HAP-1 (cell line): ENCODE results near the gene LAX1.
"Not testable (repeated sequence)": the region's sequence is repeated elsewhere in the genome, so short reads cannot be mapped to it uniquely, and the experiment has no call there.

Experiments
- DNase-seq, 2 experiments: peaks; one replicate each; pipeline ENCODE4 v3.0.0-alpha.2; 2016 to 2020; ENCODE audit warnings: low spot score in 2 of 2
- H3K27me3 ChIP-seq: fragments of 250-450 bp; sonication (Bioruptor Pico); 2 replicates; pipeline ENCODE4 v1.5.1; 2020; ENCODE audit warnings: low read depth, mild to moderate bottlenecking, moderate library complexity
- H3K36me3 ChIP-seq: fragments of 250-450 bp; sonication (Bioruptor Pico); replicated peaks from 2 replicates; pipeline ENCODE4 v1.5.1; 2020; ENCODE audit warnings: mild to moderate bottlenecking
- H3K4me1 ChIP-seq: fragments of 250-450 bp; sonication (Bioruptor Pico); 2 replicates; pipeline ENCODE4 v1.5.1; 2020; ENCODE audit warnings: mild to moderate bottlenecking
- H3K4me3 ChIP-seq: fragments of 250-450 bp; sonication (Bioruptor Pico); 2 replicates; pipeline ENCODE4 v1.5.1; 2020; ENCODE audit warnings: mild to moderate bottlenecking, moderate library complexity
- H3K9me3 ChIP-seq: fragments of 250-450 bp; sonication (Bioruptor Pico); 2 replicates; pipeline ENCODE4 v1.5.1; 2020; ENCODE audit warnings: mild to moderate bottlenecking, moderate library complexity
- in situ Hi-C: fragments of 300-500 bp; cut with MboI; formaldehyde crosslinking; loops from 3 replicates; pipeline ENCODE4 v1.14.3; 2020; ENCODE audit warnings: low sequenced_read_pairs, inconsistent platforms, mixed read lengths

Gene LAX1

DNA sequence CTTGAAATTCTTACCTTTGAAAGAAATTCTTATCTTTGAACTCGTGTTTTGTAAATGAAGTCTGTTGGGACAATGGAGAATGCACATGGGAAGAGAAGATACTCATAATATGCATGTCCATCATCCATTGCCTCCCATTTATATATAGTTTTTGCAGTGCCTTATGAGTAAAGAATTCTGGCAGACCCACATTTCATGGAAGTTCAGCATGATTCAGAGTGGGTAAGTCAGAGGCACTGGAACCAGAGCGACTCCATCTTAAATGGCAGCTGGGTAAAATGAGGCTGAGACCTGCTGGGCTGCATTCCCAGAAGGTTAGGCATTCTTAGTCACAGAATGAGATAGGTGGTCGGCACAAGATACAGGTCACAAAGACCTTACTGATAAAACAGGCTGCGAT lies 13.8 kb downstream of the LAX1 start:
- H3K36me3 ChIP-seq, result no peaks in the 10 kb centered on the region
- in situ Hi-C loops, result no loop called here
- no peaks in the 10 kb centered on the region for H3K9me3 ChIP-seq
- H3K27me3 ChIP-seq, result no peaks in the 10 kb centered on the region
- DNase-seq, result no peak
- H3K4me3 ChIP-seq, result no peak overlapping the region
- H3K4me1 ChIP-seq, result peaks cover 10% of the 10 kb centered on the region

DNA sequence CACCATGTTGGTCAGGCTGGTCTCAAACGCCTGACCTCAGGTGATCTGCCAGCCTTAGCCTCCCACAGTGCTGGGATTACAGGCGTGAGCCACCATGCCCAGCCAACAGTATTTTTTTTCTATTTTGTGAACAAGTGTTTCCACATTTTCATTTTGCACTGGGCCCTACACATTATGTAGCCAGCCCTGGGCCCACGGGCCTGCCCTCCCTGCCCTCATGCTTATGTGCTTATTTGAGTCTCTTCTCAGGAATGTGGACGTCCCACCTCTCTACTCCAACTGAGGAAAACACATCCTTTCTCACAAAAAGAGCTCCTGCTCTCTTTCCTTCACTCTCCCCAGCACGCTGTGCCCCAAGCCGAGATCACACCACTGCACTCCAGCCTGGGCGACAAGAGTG lies 17.0 kb downstream of the LAX1 start:
- H3K9me3 ChIP-seq, result no peaks in the 10 kb centered on the region
- no peak overlapping the region for H3K4me3 ChIP-seq
- no peak for DNase-seq
- no peaks in the 10 kb centered on the region for H3K36me3 ChIP-seq
- H3K27me3 ChIP-seq, result no peaks in the 10 kb centered on the region
- peaks cover 8% of the 10 kb centered on the region for H3K4me1 ChIP-seq
- in situ Hi-C loops, result no loop called here

DNA sequence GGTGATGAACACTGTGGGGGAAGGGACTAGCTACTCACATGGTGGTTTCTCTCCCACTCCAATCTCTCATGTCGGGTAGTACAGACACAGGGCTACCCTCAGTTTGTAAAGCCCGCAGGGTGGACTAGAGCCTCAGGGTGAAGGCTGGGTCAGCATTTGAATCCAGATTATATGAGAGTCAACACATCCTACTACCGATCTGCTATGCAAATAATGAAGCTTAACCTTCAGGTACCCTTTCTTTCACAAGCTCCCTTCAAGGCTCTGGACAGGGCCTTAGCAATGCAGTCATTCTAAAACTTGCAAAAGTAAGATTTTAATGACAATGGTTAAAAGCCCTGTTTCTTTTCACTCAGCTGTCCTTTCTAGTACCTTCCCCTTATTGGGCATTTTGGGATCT lies 25.0 kb downstream of the LAX1 start:
- peaks cover 26% of the 10 kb centered on the region for H3K4me1 ChIP-seq
- in situ Hi-C loops, result no loop called here
- no peaks in the 10 kb centered on the region for H3K36me3 ChIP-seq
- DNase-seq, result peak; percentile 40 to 77
- H3K9me3 ChIP-seq, result no peaks in the 10 kb centered on the region
- no peak overlapping the region for H3K4me3 ChIP-seq
- no peaks in the 10 kb centered on the region for H3K27me3 ChIP-seq

DNA sequence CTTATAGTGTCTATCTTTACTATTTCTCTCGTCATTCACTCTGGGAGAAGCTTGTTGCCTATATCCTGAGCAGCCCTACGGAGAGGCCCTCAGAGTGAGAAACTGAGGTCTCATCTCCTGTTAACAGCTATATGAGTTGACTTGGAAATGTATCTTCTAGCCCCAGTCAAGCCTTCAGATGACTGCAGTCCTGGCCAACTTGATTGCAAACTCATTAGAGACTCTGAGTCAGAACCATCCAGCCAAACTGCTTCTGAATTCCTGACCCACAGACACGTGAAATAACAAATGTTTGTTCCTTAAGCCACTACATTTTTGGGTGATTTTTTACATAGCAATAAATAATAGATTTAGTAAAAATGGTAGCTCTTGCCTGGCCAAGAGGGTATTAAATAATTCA lies 26.5 kb downstream of the LAX1 start:
- Histone ChIP-seq H3K36me3 (peaks cover 4% of the 10 kb centered on the region; the same call in 1 of the 2 replicates), H3K9me3 (no peaks in the 10 kb centered on the region), H3K4me3 (no peak overlapping the region), H3K4me1 (peaks cover 29% of the 10 kb centered on the region), H3K27me3 (no peaks in the 10 kb centered on the region)
- no peak for DNase-seq
- in situ Hi-C loops, result no loop called here

DNA sequence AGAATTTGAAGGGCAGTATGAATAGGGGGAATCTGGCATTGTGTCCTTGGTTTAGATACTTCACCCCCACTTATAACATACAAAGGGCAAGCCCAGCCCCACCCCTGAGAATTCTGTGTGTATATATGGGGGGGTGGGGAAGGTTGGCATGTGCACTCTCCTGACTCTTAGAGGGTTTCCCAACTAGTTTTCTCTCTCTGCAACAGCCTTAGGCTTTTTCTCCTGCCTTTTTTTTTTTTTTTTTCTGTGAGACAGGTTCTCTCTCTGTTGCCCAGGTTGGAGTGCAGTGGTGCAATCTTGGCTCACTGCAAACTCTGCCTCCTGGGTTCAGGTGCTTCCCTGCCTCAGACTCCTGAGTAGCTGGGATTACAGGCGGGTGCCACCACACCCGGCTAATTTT lies 27.5 kb downstream of the LAX1 start:
- Histone ChIP-seq H3K9me3 (peaks cover 9% of the 10 kb centered on the region; the same call in 1 of the 2 replicates), H3K36me3 (peaks cover 13% of the 10 kb centered on the region)
- in situ Hi-C loops, result no loop called here

DNA sequence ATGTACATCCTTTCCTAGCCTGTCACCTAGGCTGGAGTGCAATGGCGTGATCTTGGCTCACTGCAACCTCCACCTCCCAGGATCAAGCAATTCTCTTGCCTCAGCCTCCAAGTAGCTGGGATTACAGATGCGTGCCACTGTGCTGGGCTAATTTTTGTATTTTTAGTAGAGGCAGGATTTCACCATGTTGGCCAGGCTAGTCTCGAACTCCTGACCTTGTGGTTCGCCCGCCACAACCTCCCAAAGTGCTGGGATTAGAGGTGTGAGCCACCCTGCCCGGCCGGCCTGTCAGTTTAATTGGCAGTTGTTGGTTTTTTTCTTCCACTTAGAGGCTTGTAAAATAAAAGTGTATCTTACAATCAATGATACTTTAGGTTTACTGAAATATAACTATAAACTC lies 28.6 kb downstream of the LAX1 start:
- Histone ChIP-seq H3K4me1 (peaks cover 32% of the 10 kb centered on the region), H3K9me3 (peaks cover 12% of the 10 kb centered on the region; the same call in 1 of the 2 replicates), H3K36me3 (peaks cover 23% of the 10 kb centered on the region)
- in situ Hi-C loops, DNase-seq, H3K27me3 ChIP-seq, H3K4me3 ChIP-seq: not testable (repeated sequence)

More for the DNA sequence above, 27.5 kb downstream of the LAX1 start:
- H3K27me3 ChIP-seq, result no peaks in the 10 kb centered on the region
- H3K4me3 ChIP-seq, result no peak overlapping the region
- H3K4me1 ChIP-seq, result peaks cover 36% of the 10 kb centered on the region
- DNase-seq, result no peak

DNA sequence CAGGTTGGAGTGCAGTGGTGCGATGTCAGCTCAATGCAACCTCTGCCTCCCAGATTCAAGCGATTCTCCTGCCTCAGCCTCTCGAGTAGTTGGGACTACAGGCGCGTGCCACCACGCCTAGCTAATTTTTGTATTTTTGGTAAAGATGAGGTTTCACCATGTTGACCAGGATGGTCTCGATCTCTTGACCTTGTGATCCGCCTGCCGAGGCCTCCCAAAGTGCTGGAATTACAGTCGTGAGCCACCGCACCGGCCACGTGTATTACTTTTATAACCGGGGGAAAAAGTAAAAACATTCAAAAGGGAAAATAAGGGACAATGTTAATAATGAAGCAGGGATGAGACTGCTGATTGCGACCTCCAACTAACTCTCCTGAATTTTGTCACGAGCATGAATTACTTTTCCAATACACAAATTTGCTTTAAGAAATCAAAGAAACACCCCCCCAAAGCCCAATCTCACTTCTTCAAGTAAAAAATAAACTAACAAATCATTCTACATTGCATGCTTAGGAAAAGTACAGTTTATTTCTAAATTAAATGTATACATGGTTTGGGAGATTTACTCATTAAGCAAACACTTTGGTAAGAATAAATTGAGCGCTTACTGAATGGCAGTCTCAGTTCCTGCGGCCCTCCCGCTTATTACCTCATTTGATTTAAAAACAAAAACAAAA lies 29.9 kb downstream of the LAX1 start:
- Histone ChIP-seq H3K4me3 (peak overlapping the region; percentile 77), H3K27me3 (no peaks in the 10 kb centered on the region), H3K36me3 (peaks cover 24% of the 10 kb centered on the region), H3K9me3 (peaks cover 15% of the 10 kb centered on the region), H3K4me1 (peaks cover 19% of the 10 kb centered on the region)
- in situ Hi-C loops, result no loop called here
- DNase-seq, result no peak

DNA sequence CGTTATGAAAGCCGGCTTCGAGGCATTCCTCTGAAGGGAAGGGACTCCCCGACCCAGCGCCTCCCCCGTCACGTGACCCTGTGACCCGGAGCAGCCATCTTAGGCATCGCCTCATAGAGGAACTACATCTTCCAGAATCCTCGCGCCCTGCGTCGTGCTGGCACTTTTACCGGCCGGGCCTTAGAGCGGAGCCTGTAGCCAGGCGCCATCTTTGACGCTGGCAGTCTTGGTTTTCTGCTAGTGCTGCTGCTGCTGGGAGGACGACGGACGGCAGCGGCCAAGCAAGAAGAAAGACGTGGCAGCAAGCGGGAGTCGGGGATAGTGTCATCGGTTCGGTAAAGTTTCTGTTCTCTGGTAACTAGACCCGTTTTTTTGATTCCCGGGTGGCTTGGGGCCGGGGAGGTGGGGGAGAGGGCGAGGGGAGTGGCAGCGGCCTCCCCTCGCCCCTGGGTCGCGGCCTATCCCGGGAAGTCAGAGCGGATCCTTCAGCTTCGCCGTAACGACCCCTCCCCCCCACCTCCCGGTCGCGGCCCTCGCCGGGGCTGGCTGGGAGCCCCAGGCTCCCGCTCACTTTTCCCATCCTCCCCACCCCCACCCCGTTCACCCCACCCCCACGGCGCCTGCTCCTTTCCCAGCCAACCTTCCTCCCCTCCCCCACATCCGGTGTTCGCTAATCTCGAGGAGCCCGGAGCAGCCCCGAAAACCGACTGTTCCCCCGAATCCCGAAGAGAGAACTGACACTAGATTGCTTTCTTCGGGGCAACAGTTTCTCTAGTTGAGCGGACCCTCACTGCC lies 30.7 kb downstream of the LAX1 start, which contains the start of the genes ZBED6 and ZC3H11A:
Gene ZBED6, plus strand, starts transcription at position 183 of the 795 bp plus-strand sequence. CDS start 1,900 bp downstream, outside the sequence.
Gene ZC3H11A, plus strand, starts transcription at position 183 of the 795 bp plus-strand sequence. CDS start 21,448 bp downstream, outside the sequence.
- peak; percentile 96 to 99 for DNase-seq
- Histone ChIP-seq H3K9me3 (peaks cover 15% of the 10 kb centered on the region), H3K4me3 (peak within 1 kb of the TSS; percentile 77), H3K27me3 (no peaks in the 10 kb centered on the region), H3K4me1 (peaks cover 13% of the 10 kb centered on the region), H3K36me3 (peaks cover 32% of the 10 kb centered on the region)
- in situ Hi-C loops, result no loop called here

DNA sequence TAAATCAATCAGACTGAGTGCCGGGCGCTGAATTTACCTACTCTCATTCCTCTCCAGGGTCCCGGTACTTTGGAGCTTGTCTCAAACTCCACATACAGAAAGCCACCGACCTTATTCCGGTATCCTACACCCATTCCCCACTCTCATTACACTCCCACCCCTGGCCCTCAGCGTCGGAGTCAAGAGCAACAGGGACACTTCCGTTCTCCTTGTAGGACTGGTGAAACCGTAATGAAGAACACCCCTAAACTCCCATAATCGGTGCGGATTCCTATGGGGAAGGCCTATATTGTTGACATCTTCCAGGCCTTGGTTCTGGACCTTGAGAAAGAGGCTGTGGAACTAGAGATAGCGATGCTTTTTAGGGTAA lies 31.2 kb downstream of the LAX1 start:
- in situ Hi-C loops, result no loop called here

DNA sequence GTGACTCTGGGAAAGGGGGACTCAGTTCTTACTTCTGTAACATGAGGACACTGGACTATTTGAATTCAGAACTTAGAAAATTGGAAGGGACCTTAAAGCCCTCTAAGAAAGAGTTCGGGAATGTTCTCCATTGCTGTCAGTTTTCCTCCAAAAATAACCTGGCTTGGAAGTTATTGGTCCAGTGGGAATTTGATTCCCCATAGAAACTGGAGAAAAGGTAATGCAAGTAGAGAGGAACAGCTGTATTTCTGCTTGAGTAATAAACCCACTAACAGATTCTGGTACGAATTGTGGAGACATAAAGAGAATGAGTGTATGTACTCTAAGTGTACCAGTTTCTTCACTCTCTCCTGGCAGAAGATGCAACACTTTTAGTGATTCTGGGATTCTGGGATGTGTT lies 32.2 kb downstream of the LAX1 start:
- Histone ChIP-seq H3K4me1 (peaks cover 15% of the 10 kb centered on the region), H3K9me3 (peaks cover 15% of the 10 kb centered on the region), H3K4me3 (peak overlapping the region; percentile 77), H3K36me3 (peaks cover 32% of the 10 kb centered on the region), H3K27me3 (no peaks in the 10 kb centered on the region)
- DNase-seq, result no peak
- in situ Hi-C loops, result no loop called here

More for the DNA sequence above, 31.2 kb downstream of the LAX1 start:
- Histone ChIP-seq H3K36me3 (peaks cover 32% of the 10 kb centered on the region), H3K4me3 (peak overlapping the region; percentile 77), H3K27me3 (no peaks in the 10 kb centered on the region), H3K9me3 (peaks cover 15% of the 10 kb centered on the region), H3K4me1 (peaks cover 15% of the 10 kb centered on the region)
- DNase-seq, result peak; percentile 18 to 54

DNA sequence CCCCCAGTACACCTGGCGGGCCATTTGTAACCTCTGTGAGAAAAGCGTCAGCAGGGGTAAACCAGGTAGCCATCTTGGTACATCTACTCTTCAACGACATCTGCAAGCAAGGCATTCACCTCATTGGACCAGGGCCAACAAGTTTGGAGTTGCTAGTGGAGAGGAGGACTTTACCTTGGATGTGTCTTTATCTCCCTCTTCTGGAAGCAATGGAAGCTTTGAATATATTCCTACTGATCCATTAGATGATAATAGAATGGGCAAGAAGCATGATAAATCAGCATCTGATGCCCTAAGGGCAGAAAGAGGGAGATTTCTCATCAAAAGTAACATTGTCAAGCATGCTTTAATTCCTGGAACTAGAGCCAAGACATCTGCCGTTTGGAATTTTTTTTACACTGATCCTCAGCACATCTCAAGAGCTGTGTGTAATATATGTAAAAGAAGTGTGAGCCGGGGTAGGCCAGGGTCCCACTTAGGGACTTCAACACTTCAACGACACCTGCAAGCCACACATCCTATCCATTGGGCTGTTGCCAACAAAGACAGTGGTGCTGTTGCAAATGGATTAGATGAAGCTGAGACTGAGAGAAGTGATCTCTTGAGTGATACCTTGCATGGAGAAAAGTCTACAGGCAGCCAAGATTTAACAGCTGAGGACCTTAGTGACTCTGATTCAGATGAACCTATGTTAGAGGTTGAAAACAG lies 33.1 kb downstream of the LAX1 start:
- Histone ChIP-seq H3K36me3 (peaks cover 36% of the 10 kb centered on the region), H3K4me3 (no peak overlapping the region), H3K9me3 (peaks cover 15% of the 10 kb centered on the region), H3K4me1 (peaks cover 15% of the 10 kb centered on the region), H3K27me3 (no peaks in the 10 kb centered on the region)
- no peak for DNase-seq
- in situ Hi-C loops, result no loop called here

DNA sequence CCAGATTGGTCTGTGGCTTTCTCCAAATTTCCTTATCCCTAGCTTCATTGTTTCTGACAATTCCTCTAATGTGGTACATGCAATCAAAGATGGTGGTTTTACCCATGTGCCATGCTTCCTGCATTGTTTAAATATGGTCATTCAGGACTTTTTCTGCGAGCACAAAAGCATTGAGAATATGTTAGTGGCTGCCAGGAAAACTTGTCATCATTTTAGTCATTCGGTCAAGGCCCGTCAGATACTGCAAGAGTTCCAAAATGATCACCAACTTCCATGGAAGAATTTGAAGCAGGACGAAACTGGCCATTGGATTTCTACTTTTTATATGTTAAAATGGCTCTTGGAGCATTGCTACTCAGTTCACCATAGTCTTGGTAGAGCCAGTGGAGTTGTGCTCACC lies 34.2 kb downstream of the LAX1 start:
- peaks cover 15% of the 10 kb centered on the region for H3K9me3 ChIP-seq
- H3K4me3 ChIP-seq, result no peak overlapping the region
- H3K27me3 ChIP-seq, result no peaks in the 10 kb centered on the region
- in situ Hi-C loops, result no loop called here
- DNase-seq, result no peak
- H3K4me1 ChIP-seq, result peaks cover 15% of the 10 kb centered on the region
- peaks cover 42% of the 10 kb centered on the region for H3K36me3 ChIP-seq

DNA sequence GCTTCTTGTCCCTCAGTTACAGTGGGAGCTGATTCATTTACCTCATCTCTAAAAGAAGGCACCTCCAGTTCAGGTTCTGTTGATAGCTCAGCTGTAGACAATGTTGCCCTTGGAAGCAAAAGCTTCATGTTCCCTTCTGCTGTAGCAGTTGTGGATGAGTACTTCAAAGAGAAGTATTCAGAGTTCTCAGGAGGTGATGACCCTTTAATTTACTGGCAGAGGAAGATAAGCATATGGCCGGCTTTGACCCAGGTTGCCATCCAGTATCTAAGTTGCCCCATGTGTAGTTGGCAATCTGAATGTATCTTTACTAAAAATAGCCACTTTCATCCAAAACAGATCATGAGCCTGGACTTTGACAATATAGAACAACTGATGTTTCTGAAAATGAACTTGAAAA lies 35.0 kb downstream of the LAX1 start:
- no peak overlapping the region for H3K4me3 ChIP-seq
- no peaks in the 10 kb centered on the region for H3K27me3 ChIP-seq
- H3K36me3 ChIP-seq, result peaks cover 42% of the 10 kb centered on the region
- in situ Hi-C loops, result no loop called here
- no peak for DNase-seq
- peaks cover 15% of the 10 kb centered on the region for H3K9me3 ChIP-seq
- peaks cover 13% of the 10 kb centered on the region for H3K4me1 ChIP-seq
